Fibroblast of upper back skin (primary cell): ENCODE results near the gene EEF1G.
A peak's percentile ranks its signal among the peaks of the same experiment; 100 is the strongest.
"Not testable (repeated sequence)": the region's sequence is repeated elsewhere in the genome, so short reads cannot be mapped to it uniquely, and the experiment has no call there.

Experiments used
- DNase-seq: peaks from one replicate; pipeline ENCODE4 v3.0.0-alpha.2; 2013

EEF1G gene

GRCh38 chr11:62553080-62553838, 20.4 kb downstream of the EEF1G start:
- DNase-seq: peak; percentile 94

GRCh38 chr11:62552485-62553079, 21.1 kb downstream of the EEF1G start:
- peak; percentile 75 for DNase-seq

GRCh38 chr11:62550478-62550877, 23.2 kb downstream of the EEF1G start:
- not testable (repeated sequence) for DNase-seq

- no peak for DNase-seq
Observed at GRCh38 chr11:62548545-62549335, 25.0 kb downstream of the EEF1G start.

- DNase-seq: no peak
Observed at GRCh38 chr11:62547691-62548281, 25.9 kb downstream of the EEF1G start.

GRCh38 chr11:62546929-62547625, 26.6 kb downstream of the EEF1G start:
- no peak for DNase-seq

GRCh38 chr11:62546244-62546928, 27.3 kb downstream of the EEF1G start, which contains the start of gene AHNAK:
Gene AHNAK (minus strand): TSS chr11:62546806. CDS start chr11:62536098, 10,708 bp downstream.
- DNase-seq: peak; percentile 57

GRCh38 chr11:62545437-62546243, 28.1 kb downstream of the EEF1G start:
- DNase-seq: peak; percentile 98

GRCh38 chr11:62544581-62545436, 28.9 kb downstream of the EEF1G start:
- DNase-seq: no peak

GRCh38 chr11:62543680-62544444, 29.8 kb downstream of the EEF1G start:
- no peak for DNase-seq

- peak; percentile 85 for DNase-seq
Observed at GRCh38 chr11:62542750-62543567, 30.7 kb downstream of the EEF1G start.

- no peak for DNase-seq
Observed at GRCh38 chr11:62542111-62542745, 31.5 kb downstream of the EEF1G start.

- DNase-seq: no peak
Observed at GRCh38 chr11:62540804-62541701, 32.6 kb downstream of the EEF1G start.

- DNase-seq: peak; percentile 94
Observed at GRCh38 chr11:62539238-62539925, 34.3 kb downstream of the EEF1G start.

GRCh38 chr11:62538470-62539237, 35.0 kb downstream of the EEF1G start:
- no peak for DNase-seq
